K562 (cell line): ENCODE data around the gene GBA2. TPM values are rescaled to one million over a fixed set of nuclear protein-coding genes. Genes with fewer than 3 reads are reported as not detected.

Source experiments
- CBFA2T3 ChIP-seq: fragments of 450-650 bp; IDR thresholded peaks from 2 replicates; pipeline ENCODE4 v1.6.1; 2017
- EP300 ChIP-seq: IDR thresholded peaks from 2 replicates; pipeline ENCODE4 v1.6.1; 2012; ENCODE audit warnings: low read length, improper control_type of control experiment
- ILF3 ChIP-seq: fragments of 450-650 bp; IDR thresholded peaks from 2 replicates; pipeline ENCODE4 v1.6.1; 2018; ENCODE audit warnings: antibody characterized with exemption, mild to moderate bottlenecking, moderate library complexity, borderline replicate concordance
- RERE ChIP-seq: sonication (generic); formaldehyde crosslinking; IDR thresholded peaks from 2 replicates; pipeline ENCODE4 v1.8.0; 2023; ENCODE audit warnings: missing genetic modification reagents, mild to moderate bottlenecking, borderline replicate concordance
- ZBTB2 ChIP-seq: fragments of 450-650 bp; IDR thresholded peaks from 2 replicates; pipeline ENCODE4 v1.6.1; 2016; ENCODE audit warnings: antibody characterized with exemption
- polyA plus RNA-seq, 8 experiments: library from polyadenylated mRNA; depleted of rRNA in 4 of 8; stranded (reverse) in 5 of 8; unstranded in 3 of 8; fragments of >200 nt; fragmentation: Nextera tagmentation in 2 of 8; fragmentation: Illumina TruSeq in 1 of 8; extraction: Ambion mirVana in 2 of 8; extraction: Trizol in 1 of 8; gene quantifications; 2 replicates each; pipeline versions ENCODE4 v1.2.1 to v1.2.3, GENCODE V29; 2011 to 2014; ENCODE audit warnings: inconsistent platforms in 1 of 8, missing spikeins in 1 of 8
- total RNA-seq, 7 experiments: library from RNA; depleted of rRNA in 6 of 7; stranded (reverse); fragments of >200 nt in 6 of 7; fragmentation: Illumina TruSeq in 2 of 7; extraction: Trizol in 2 of 7; gene quantifications; 2 replicates each; pipeline versions ENCODE4 v1.2.1 to v1.2.3, GENCODE V29; 2011 to 2021; ENCODE audit warnings: low replicate concordance in 1 of 7
- TF ChIP-seq, protein P1 (sequence below): sonication (generic); formaldehyde crosslinking; IDR thresholded peaks from 2 replicates; pipeline ENCODE4 v1.8.1; 2022; ENCODE audit warnings: missing genetic modification reagents

GBA2 gene
- total and polyA plus RNA-seq, 9 of the 15 experiments (the other 6 are each of a cell fraction or from before 2014, with no cell fraction given), result 14.1 to 60.4 (median 32.1) TPM

DNA sequence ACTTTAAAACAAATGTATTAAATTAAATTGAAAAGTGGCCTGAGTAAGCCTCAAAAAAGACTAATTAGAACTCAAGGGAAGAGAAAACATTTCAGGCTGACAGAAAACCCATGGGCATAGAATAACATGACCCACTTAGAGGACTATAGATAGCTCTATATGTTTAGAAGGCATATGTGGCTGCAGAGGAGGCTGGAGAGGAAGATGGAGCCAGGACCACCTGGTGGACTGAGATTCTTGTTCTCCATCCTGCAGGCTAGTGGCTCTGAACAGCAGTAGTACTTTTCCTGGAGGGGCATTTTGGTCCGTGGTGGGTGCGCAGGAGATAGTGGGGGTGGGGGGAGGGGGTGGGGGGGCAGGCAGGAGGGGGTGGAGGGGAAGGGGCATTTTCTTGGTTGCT, 32.0 kb upstream of the GBA2 start (continued):
- TF ChIP-seq, protein P1, sequence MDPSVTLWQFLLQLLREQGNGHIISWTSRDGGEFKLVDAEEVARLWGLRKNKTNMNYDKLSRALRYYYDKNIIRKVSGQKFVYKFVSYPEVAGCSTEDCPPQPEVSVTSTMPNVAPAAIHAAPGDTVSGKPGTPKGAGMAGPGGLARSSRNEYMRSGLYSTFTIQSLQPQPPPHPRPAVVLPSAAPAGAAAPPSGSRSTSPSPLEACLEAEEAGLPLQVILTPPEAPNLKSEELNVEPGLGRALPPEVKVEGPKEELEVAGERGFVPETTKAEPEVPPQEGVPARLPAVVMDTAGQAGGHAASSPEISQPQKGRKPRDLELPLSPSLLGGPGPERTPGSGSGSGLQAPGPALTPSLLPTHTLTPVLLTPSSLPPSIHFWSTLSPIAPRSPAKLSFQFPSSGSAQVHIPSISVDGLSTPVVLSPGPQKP (CRISPR knock-in tag), result no peak
- TF ChIP-seq CBFA2T3 (no peak), ZBTB2 (no peak), EP300 (no peak), RERE (CRISPR knock-in tag) (no peak), ILF3 (no peak)
